Stimulated activated CD4-positive, alpha-beta T cell treated with anti-CD3 and anti-CD28 coated beads, TNF-alpha, amount 100 ng/mL, for 48 hours (primary cell): ENCODE results near the gene MBTPS1.

Source experiments
- DNase-seq, 3 donors: peaks; one replicate each; pipeline ENCODE4 v3.0.0-alpha.2; 2020; ENCODE audit warnings: low read depth in 3 of 3

The MBTPS1 gene

DNA sequence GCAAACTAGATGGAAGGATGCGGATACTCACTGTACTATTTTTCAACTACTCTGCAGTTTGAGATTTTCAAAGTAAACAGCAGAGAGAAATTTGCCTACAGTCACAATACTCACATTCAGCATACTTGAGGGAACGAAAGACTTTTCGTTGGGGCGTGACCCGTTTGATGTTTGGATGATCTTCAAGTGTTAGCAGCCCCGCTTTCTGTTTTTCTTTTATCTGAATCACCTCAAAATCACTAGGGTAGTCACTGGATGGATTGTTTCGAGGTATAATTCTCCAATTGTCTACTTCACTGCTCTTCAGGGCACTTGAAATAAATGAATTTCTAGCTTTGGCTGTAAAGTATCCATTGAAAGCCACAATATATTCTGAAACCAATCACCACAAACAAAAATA, 17.8 kb downstream of the MBTPS1 start:
- no peak for DNase-seq

DNA sequence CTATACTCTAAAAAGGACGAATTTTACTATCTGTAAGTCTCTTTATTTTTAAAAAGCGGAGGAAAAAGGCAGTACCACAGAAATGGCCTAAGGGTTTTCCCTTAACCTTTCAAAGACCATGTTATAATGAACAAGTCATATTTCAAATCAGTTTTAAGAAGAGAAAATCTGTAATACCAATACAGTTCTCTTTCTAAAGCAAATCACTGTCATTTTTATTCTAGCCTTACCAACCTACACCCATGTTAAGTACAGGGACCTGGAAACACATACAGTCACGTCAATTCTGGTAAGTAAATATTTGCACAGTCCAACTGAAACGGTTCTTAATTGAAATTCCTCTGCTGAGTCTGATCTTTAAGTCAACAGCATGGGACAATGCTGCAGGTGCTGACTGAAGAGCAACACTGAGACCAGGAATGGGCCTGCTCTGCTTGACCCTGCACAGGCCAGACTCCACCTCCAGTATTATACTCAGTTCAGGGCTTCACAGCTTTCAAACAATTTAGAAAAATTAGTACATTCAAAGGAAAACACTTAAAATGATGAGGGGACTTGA, 20.2 kb downstream of the MBTPS1 start:
- no peak for DNase-seq

GRCh38 chr16:84095466-84095865, 21.3 kb downstream of the MBTPS1 start:
- DNase-seq = no peak

DNA sequence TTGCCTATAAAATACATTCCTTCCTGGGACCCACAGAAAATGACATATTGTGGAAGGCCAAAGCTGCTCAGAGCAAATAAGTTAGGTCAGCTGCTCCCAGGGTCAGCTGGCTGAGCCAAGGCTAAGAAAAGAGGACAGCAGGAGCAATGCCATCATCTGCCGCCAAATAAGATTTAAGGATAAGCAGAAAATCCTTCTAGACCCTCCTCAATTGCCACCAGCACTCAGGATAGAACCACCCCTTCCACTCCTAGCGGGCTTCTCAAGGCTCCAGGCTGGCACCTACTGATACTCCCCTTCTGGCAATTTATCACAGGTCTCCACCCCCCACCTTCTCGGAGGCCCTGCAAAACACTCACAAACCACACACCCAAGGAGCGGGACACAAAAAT, 22.9 kb downstream of the MBTPS1 start:
- no peak for DNase-seq

GRCh38 chr16:84093120-84093878, 23.4 kb downstream of the MBTPS1 start:
- DNase-seq = no peak

- DNase-seq = no peak
Observed at GRCh38 chr16:84091460-84091859, 25.3 kb downstream of the MBTPS1 start.

DNA sequence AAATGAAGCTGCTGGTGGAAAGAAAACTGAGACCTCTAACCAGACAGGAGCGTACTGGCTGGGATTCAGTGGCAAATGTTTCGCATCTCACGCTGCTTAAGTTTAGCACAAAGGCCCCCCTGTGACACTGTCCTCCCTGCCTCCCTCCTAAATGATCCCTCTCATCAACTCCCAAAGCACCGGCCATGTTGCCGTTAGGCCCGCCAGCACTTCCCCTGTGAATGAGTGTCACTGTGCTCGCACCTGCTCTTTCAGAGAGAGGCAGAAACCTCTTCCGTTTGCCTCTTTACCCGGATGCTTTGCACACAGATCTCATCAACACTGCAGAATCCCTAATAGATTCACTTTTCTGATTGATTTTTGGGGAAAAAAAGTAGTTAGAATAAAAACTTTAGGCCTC, 26.5 kb downstream of the MBTPS1 start:
- no peak for DNase-seq

DNA sequence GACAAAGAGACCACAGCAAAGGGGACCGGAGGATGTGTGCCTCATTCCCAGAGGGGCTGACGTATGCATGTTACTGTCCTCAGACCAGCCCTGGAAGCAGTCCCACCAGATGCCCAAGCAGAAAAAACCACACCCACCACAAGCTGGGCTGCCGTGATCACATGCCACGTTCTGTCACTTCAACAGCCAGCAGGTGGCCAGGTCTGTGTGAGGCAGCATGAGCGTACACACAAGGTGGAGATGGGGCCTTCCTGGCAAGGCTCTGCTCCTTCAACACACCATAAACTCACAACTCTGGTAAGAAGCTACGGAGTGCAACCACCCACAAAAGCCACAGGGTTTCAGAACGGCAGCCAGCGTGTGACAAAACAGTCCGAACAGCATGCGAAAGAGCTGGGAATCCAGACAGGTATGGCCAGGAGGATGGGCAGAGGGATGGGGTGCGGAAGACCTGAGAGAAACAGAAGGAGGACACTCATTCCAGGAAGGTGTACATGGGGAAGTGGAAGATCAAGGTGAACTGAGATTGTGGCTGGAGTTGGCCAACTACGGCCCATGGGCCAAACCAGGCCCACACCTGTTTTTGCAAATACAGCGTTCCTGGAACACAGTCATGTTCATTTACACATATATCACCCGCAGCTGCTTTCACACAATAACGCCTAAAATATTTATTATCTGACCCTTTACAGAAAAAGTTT, 27.9 kb downstream of the MBTPS1 start:
- DNase-seq = peak; percentile 15 to 45 (median 44)

DNA sequence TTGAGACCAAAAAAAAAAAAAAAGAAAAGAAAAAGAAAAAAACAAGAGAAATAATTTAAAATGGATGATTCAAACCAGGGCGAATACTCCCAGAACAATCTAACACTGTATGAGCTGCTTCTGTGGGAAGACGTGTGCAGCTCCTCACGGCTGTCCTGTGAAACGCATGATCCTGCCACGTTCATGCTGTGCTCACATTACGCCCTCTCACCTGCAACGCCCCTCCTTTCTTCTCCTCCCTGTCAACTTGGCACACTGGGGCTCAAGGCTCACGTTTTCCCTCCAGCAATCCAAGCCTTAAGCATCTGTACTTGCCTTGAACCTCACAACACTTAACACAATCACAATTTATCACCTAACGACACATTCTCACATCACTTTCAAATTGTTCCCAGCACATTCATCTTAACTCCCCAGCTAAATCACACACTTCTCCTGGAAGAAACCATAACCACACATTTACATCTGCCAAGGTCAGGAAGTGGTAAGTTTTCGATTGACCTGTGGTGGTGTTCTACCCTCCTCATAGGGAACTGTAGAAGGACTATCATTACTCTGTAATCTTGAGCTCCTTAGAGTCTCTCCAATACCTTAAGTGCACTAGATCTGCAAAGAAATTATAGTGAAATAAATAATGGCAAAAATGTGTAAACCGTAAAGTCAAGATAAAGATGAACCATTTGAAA, 29.1 kb downstream of the MBTPS1 start:
- no peak for DNase-seq

- no peak for DNase-seq
Observed at GRCh38 chr16:84087001-84087400, 29.7 kb downstream of the MBTPS1 start.

DNA sequence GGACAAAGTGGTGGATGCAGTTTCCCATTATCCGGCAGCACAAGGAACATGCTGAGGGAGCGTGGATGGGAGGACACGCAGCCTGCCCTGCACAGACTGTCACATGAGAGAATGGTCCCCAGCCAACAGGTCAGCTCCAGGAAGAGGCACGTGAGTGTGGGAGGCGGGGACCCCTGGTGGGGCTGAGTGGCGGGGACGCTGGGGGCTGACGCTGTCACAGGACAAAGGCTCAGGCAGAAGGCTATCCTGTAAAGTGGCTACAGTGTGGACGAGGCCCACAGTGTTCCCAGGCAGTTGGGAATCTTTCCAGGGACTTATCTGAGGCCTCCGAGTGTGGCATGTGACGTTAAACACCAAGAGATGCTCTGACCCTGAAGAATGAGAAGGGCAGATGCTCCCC, 30.4 kb downstream of the MBTPS1 start:
- DNase-seq = no peak

GRCh38 chr16:84085773-84086172, 31.0 kb downstream of the MBTPS1 start:
- DNase-seq = no peak

- no peak for DNase-seq
Observed at GRCh38 chr16:84085271-84085667, 31.5 kb downstream of the MBTPS1 start.

DNA sequence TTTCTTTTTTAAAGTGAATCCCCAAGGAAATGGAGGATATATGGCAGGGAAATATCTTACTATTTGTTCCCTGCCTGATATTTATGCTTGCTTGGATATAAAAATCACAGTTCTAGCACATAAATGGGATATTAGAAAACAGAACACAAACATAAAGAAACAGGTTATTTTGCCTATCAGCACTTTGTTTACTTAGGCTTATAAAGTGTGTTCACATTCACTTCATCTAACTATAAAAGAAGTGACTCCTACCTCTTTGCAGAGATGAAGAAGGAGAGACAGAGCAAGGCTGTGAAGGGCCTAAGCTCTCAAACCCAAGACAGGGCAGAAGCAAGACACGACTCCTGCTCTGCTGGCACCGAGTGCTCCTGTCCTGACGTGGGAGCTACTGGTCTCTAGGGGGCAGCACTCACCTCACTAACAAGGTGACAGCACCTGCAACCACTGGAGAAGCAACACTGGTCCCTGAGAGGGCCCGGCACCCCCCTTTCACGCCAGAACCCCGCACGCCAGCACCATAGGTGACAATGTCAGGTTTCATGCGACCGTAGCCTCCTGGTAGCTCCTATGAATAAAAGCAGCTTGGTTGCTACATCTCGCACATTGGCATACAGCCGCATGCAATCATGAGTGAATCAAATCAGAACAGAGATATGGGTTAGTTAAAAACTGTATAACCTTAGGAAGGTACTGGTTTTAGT, 32.0 kb downstream of the MBTPS1 start:
- DNase-seq = peak; percentile 34 to 69 (median 45)

DNA sequence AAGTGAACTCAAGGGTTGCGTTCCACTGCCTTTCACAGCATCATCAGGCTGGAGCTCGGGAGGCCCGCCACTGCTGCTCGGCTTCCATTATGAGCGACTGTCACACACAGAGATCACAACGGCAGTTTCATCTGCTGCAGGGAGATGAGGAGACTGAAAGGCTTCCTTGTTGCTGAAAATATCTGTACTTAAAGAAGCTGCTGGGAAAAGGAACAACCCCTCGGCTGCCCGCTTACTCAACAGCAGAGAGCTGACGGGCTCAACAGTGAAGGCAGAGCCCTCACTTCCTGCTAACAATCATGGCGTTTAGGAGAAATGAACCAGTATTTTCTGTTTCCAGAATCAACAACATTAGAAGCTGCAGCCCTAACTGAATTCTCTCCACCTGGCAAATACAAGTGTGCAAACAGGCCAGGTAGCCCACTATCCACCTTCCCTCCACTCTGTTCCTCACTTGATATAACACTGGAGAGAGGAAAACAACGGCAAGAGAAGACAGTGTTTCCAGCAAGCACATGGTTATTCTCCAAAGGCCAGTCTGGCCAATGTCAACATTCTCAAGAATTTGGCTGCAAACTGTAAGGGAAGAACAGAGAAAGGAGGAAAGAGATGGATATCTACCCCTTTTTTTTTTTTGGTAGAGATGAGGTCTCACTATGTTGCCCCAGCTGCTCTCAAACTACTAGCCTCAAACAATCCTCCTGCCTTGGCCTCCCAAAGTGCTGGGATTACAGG, 33.7 kb downstream of the MBTPS1 start:
- DNase-seq = no peak

DNA sequence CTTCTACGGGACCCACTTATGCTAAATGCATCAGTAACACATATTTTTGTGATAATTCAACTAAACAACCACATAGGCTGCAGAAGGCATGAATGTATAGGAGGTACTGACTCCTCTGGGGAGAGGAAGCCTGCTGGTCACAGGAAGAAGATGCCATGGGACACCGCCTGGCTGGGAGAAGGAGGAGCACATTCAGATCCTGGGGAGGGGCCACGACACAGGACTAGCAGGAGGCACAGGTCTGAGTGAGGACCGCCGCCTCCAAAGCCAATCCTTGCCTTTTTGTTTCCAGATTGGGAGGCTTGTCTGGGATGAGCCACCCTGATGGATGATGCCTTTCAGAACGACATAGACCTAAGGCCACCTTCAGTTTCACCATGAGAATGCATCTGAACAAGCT, 34.6 kb downstream of the MBTPS1 start:
- no peak for DNase-seq

GRCh38 chr16:84081446-84081989, 35.2 kb downstream of the MBTPS1 start:
- no peak for DNase-seq

DNA sequence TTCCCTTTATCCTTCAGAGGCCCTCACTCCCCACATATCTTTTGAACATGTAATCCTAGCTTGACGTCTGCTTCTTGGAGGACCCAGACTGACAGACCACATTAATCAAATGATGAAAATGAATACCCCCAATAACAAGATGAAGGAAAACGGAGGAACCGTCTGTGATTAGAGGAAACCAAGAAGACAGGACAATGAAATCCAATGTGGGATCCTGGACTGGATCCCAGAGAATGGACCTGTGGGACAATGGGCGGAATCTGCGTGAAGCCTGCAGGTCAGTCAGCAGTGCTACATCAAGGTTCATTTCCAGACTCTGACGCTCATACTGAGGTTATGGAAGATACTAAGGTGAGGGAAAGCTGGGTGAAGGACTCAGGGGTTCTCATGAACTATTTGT, 35.9 kb downstream of the MBTPS1 start:
- DNase-seq = no peak

DNA sequence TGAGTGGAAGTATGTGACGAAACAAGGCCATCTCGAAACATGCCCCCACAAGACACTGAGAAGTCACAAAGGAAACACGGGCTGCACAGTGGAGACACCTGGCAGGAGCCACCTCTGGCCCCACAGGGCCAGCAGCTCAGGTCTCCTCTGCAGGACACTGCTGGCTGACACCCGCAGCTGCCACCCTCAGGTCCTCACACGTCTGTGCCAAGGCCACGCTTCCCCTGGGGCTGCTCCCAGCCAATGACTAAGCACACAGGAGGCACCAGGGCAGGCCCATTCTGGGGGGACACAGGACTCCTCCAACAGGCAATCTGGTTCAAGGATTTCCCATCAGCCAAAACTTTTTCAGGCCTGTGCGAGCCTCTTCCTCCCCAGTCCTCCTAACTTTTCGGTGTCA, 36.4 kb downstream of the MBTPS1 start:
- no peak for DNase-seq

DNA sequence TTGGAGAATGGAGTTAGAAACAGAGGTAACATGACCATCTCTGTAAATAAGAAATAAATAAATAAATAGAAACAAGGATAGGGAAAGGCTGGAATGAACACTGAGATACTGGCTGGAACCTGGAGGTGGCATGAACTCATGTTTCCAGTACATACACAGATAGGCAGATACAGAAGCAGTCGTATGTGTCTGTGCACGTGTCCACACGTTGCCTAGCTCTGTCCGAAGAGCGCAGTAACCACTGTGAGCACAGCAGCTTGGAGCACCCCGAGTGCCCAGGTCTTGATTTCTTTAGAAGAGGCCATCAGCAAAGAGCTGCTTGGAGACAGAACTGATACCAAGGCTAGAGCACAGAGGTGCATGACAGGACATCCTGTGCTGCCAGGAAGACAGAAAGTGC, 37.1 kb downstream of the MBTPS1 start:
- no peak for DNase-seq

GRCh38 chr16:84075376-84075775, 41.4 kb downstream of the MBTPS1 start:
- no peak for DNase-seq
